OCI-M2 (cell line): ENCODE results near the gene ARMC7.
A peak's percentile ranks its signal among the peaks of the same experiment; 100 is the strongest.

Experiments
- DNase-seq: peaks from one replicate; lab custom pipeline; 2025; ENCODE audit not compliant: unreplicated experiment; lab: John Stamatoyannopoulos, UW

The ARMC7 gene

DNA sequence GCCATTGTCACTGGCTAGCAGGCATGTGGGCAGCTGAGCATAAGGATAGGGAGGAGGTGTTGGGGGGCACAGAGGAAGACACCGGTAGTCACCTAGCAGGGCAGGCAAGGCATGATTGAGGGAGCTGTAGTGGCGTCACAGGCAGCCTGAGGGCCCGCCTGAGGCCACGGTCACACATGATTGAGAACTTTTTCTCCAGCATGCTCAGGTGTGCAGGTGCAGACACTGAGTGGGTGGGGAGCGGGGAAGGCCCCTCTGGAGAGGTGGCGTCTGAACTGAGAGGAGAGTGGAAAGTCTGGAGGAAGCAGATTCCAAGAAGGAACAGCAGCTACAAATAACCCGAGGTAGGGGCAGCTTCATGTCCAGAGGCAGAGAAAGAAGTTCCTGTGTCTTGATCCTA, 10.9 kb upstream of the ARMC7 start:
- no peak for DNase-seq

DNA sequence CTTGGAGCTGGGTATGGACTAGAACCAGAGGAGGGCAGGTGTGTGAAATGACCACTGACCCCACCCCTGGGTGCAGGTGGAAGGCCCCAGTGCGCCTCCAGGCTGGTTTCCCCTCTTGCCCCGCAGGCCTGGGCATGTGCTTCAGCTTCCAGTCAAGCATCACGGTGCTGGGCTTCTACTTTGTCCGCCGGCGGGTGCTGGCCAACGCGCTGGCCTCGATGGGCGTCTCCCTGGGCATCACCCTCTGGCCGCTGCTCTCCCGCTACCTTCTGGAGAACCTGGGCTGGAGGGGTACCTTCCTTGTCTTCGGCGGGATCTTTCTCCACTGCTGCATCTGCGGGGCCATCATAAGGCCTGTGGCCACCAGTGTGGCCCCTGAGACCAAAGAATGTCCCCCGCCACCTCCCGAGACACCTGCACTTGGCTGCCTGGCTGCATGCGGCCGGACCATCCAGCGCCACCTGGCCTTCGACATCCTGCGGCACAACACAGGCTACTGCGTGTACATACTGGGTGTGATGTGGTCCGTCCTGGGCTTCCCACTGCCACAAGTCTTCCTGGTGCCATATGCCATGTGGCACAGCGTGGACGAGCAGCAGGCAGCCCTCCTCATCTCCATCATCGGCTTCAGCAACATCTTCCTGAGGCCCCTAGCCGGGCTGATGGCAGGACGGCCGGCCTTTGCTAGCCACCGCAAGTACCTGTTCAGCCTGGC, 9.7 kb upstream of the ARMC7 start:
- no peak for DNase-seq

DNA sequence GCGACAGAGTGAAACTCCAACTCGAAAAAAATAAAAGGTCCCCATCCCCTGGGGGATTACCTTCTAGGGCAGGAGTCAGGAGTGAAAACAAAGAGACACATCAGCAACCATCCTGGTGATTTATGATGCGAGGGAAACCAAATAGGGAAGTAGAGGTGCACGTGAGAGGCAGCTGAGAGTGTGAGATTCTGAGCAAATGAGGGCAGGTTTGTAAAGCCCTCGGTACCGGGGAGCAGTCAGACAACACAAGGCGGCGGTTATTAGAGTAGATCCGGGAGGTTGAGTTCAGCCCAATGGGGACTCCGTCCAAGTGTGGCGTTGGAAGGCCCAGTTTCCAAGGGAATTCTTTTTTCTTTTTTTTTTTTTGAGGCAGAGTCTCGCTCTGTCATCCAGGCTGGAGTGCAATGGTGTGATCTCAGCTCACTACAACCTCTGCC, 7.4 kb upstream of the ARMC7 start:
- no peak for DNase-seq

DNA sequence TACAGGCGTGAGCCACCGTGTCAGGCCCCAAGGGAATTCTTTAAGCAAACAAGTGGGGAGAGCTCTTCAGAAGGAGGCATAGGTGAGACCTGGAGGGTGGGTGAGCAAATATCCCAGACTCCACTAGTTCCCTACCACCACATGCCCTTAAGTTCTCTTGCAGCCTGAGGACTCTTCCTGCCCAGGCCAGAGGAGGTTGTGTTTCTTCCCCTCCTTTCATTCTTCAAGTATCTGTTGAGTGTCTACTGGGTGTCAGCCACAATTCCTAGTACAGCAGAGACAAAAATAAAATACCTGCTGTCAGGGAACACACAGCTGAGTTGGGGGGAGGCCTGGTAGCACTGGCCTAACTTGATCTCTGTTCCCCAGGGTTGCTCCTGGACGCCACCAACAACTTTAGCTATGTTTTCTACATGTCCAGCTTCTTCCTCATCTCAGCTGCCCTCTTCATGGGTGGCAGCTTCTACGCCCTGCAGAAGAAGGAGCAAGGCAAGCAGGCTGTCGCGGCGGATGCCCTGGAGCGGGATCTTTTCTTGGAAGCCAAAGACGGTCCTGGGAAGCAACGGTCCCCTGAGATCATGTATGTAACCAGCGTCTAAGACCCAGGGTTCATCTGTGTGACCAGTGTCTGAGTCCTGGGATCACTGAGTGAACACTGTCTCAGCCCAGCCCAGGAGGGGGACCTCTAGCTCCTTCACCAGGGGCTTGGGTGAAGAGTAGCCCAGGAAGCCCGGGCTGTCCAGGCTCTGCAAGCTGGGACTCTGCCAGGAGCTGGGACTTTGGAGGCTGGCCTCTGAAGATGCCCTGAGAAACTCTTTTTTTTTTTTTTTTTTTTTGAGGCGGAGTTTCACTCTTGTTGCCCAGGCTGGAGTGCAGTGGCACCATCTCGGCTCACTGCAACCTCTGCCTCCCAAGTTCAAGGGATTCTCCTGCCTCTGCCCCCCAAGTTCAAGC, 5.9 kb upstream of the ARMC7 start:
- DNase-seq: no peak

DNA sequence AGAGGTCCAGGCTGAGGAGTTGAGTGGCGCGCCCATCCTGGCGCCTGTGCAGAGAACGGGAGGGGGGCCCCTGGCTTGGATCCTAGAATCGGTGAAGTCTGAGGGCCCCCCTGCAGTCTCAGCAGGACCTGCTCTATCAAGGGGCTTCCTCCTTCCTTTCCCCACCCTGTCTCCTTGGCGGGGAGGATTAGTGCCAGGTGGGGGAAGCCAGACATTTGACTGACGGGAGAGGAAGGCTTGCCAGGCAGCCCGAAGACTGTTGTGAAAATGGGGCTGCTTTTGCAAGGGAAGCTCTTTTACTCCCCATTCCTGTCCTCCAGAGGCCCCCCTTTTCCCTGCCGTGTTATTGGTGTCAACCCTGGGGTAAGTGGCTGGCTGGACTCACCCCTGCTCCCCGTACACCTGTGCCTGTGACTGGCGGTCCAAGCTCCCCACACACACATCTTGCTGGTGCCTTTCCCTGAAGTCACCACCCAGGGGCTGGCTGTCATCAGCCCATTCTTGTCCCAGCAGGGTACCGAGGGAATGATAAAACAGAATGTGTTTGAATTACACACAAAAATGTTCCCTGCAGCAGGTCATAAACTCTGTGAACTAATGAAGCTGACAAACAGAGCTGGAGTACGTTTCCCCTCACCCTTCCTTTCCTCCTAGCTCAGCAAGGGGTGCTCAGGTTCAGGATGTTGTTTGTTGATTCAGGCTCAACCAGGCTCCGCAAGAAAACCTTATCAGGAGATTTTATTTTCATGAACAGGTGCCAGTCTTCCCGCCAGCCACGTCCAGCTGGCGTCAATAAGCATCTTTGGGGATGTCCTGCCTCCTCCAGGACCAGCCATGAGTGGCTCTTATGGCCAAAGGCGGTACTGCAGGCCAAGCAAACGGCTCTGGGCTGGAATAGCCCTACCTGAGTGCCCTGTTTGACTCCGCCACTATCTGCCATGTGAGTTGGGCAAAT, 4.4 kb upstream of the ARMC7 start:
- no peak for DNase-seq

DNA sequence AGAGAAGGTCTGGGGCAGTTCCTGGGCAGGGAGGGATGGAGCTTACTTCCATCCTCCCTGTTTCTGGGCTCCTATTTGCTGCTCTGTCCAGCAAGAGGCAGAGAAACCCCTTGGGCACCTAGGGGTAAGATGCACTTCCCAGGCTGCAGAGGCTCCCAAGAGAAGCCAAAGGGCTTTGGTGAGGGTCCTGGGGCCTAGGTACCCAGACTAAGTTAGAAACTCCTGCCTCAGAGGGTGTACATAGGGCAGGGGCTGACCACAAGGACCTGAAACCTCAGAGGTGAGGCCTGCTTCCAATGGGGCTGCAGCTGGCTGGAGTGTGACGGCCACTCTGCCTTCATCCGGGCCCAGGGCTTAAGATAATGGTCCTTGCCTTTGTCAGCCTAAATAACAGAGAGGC, 1.6 kb upstream of the ARMC7 start:
- DNase-seq: no peak

DNA sequence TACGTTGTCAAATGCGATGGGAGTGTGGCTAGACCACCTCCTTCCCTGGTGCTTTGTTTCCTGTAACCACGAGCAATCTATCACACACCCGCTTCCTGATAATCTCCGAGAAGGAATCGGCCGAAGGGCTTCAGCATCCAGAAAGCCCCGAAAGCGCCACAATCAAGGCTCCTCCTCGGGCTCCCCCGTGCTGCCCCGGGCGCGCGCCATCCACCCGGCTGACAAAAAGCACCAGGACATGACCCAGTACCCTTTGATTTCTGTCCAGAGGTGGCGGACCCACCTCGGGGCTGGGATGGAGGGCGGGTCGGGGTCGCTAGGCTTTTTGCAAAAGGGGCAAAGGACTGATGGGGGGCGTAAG, 743 bp upstream of the ARMC7 start:
- no peak for DNase-seq

DNA sequence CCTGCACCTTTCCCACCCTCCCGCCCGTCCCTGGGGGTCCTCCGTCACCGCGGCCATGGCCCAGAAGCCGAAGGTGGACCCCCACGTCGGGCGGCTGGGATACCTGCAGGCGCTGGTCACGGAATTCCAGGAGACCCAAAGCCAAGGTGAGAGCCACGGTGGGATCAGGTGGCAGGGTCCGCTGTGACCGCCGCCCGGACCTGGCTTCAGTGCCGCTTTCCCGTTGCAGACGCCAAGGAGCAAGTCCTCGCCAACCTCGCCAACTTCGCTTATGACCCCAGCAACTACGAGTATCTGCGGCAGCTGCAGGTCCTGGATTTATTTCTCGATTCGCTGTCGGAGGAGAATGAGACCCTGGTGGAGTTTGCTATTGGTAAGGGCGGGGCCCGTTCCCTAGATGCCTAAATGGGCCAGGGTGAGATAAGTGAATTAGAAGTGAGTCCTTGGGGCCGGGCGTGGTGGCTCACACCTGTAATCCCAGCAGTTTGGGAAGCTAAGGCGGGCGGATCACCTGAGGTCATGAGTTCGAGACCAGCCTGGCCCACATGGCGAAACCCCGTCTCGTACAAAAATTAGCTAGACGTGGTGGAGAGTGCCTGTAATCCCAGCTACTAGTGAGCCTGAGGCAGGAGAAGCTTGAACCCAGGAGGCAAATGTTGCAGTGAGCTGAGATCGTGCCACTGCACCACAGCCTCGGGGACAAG, 617 bp downstream of the ARMC7 start:
- DNase-seq: no peak

DNA sequence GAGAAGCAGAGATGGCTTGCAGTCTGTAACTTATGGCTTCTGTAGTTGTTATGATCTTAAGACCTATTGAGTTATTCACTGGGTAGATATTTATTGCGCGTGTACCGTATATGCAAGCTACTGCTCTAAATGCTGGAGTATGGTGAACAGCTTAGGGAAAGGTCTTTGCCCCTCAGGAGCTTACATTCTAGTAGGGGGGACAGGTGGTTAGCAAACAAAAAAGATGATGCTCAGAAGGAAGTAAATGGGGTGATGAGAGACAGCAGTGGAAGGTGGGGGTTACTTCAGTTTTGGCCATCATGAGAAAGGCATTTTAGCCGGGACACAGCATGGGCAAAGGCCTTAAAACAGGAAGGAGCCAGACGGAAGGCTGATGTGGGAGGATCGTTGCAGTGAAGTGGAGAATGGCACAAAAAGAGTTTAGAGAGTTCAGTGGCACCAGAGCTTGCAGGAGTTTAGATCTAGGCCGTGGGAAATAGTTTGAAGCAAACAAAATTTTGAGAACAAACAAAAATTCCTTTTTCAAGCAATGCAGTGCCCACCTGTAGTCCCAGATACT, 2.1 kb downstream of the ARMC7 start:
- no peak for DNase-seq

DNA sequence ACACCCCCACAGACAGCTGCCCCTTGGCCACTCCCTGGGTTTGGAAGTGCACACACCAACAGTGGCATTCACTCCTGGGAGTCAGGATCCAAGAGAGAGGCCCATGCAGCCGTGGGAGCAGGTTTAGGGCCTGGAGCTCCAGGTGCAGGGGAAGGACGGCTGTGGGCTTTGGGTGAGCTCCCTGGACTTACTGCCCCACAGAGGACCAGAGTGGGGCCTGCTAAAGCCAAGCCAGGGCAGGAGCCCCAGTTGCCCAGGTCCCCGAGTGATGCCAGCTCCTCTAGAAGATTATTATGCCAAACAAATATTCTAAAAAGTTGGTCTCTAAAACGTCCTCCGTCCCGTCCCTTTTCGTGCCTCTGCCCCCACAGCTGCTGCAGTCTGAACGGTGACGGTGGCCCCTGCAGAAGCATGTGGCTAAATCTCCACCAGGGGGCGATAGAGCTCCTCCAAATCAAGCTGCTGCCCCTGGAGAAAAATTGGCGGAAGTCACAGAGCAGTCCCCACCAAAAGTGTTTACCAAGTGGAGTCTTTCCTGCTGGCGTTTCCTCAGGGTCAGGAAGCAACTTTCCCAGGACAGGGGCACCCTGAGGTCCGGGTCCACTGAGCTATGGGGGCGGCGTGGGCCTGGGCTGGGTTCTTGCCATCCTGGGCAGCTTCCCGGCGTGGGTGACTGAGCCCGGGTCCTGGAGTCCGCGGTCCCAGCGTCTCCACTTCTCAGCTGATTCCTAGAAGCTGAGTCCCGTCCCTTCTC, 4.2 kb downstream of the ARMC7 start:
- peak; percentile 47 for DNase-seq

DNA sequence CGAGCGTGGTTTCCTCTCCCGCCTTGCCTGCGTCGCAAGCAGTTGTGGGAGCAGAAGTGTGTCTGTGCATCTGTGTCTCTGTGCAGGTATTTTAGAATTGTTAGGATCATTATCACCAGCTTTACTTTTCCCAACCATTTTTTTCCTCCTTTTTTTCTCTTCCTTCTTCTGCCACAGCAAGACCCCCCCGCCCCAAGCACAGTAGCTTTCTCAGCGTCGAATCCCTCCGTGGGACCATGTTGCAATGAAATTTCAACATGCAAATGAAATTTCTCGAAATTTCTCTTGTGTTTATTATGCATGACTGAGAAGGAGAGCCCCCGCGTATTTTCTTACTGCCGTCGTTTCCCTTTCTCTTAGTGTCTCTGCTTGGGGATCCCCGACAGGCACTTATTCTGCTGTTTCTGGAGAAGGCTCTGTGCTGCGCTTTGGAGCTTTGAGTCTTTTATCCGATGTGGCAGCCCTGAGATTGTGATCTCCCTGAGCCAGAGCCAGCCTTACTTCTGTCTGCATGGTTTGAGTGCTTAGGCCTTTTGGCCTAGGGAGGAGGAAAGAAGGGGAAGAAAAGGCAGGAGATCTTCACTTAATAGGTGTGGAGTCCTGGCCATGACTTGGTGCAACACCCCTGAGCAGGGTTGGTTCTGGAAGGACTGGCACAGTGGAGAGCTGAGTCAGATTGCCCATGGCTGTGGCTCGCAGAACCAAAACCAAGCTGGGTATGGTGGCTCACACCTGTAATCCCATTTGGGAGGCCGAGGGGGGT, 5.0 kb downstream of the ARMC7 start:
- no peak for DNase-seq

DNA sequence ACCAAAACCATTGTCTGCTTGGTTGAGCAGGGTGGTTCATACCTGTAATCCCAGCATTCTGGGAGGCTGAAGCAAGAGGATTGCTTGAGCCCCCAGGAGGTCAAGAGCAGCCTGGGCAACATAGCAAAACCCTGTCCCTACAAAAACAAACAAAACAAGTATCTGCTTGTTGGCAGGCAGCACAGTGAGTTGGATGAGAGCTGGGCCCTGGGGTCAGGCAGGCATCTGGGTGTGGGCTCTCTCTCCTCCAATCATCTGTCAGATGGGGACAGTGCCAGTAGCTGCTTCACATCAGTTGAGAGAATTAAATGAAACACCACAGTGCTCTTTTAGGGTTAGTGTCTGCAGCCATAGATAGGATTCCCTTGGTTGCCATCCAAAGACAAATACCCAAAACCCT, 5.8 kb downstream of the ARMC7 start:
- DNase-seq: no peak

DNA sequence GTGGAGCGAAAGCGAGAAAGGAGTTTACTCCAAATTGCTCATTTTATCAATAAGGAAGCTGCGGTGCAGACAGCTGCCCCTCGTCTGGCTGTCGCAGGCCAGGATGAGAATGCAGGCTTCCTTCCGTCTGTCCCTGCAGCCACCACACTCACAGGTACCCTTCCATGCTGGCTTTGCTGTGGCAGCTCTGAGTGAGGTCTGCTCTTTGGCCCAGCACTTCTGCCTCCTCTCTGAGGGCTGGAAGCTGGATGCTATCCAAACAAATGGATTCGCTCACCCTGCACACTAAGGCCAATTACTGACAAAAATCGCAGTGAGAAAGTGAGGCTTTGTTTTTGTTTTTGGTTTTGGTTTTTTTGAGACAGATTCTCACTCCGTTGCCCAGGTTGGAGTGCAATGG, 7.0 kb downstream of the ARMC7 start:
- no peak for DNase-seq

DNA sequence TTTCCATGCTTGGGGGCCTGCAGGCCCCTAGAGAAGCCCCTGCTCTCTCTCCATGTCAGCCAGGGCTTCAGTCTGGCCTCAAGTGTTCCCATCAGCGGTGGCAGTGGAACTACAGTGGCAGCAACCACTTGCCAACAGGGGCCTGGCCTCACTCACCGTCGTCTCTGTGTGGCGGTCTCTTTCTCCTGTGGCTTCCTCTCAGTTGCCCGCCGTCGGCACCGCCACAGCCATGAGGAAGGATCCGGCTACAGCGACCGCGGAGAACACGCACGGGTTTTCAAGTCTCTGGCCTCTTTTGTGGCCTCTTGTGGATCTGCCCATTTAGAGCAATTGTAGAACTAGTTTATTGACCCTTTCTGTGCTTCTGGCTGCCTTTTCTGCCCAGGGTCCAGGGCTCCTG, 8.5 kb downstream of the ARMC7 start:
- no peak for DNase-seq

DNA sequence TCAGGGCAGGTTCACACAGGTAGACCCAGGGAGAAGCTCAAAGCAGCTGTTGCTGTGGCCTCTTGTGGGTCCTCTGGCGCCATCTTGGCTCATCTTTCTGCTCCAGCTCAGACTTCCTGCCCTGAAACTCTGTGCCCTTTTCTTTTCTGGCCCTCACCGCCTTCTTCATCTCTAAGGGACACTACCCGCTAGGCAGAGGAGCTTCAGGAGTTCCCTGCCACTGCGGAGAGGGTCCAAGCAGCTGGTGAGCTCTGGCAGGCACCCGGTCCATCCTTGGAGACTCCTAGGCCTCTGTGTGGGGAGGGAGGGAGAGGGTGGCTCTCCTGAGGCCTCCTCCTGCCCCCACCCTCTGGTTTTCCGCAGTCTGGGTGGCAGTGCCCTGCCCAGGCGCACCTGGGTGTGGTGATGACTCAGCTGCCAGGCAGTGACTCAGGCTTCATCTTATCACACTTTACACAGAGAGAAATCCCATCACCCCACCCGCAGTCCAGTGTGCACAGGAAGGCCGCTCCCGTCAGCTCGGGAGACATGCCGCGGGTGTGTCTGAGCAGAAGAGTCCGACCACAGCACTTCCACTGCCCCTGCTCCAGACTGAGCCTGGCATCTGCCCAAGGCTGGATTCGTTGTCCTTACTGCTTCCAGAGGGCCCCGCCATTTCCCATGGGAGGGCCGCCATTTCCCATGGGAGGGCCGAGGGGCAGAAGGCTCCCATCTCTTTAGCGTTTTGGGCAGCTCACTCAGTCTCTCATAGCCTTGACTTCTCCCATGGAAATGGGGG, 14.5 kb downstream of the ARMC7 start:
- no peak for DNase-seq

DNA sequence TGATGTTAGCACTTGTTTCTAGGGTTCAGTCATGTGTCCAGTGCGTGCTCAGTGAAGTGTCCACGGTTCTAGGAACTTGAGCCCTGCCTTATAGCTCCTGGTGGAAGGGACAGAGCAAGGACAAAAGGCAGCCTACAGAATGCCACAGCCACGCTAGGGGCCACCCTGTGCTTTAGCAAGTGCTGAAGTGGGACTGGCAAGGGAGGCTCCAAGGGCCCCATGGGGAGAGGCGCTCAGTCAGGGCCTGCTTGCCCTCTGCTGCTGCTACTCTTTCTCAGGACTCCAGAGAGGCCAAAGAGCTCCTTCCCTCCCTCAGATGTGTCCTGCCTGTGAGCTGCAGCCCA, 15.0 kb downstream of the ARMC7 start:
- no peak for DNase-seq

DNA sequence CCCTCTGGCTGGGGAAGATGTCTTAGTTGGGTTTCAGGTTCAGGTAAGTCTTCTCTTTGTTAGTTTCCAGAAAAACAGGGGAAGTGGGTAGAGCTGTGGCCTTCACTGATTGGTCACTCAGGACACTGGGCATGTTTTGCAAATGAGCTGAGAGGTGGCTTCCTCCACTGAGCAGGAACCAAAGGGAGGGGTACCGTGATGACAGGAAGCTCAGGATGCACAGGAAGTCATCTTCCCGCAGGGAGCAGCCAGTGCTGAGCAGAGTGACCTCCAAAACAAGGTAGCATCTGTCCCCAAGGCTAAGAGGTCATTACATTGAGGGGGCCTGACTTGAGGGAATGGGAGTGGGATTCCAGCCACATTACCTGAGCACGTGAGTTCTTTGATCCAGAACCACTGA, 16.2 kb downstream of the ARMC7 start:
- DNase-seq: no peak

DNA sequence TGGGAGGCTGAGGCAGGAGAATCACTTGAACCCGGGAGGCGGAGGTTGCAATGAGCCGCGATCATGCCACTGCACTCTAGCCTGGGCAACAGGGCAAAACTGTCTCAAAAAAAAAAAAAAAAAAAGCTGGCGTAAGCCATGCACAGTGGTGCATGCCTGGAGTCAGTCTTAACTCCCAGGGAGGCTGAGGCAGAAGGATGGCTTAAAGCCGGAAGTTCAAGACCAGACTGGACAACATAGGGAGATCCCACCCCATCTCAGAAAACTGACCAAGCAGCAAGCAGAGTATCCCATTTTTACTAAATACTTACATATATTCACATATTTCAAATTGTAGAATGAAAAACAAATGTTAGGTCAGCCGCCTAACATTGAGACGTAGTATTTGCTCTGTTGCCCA, 17.2 kb downstream of the ARMC7 start:
- DNase-seq: no peak
